Esophagus muscularis mucosa (tissue), 3 donors: ENCODE measurements around the gene GOLGA6B.

Source experiments
- CTCF ChIP-seq, 3 experiments: fragments of 200-600 bp in 2 of 3; fragments of 450-650 bp in 1 of 3; sonication (generic) in 2 of 3; IDR thresholded peaks; one replicate each; pipeline ENCODE4 v1.5.1; 2017 to 2019; ENCODE audit warnings: antibody characterized with exemption in 3 of 3, mild to moderate bottlenecking in 2 of 3, moderate library complexity in 1 of 3
- POLR2A ChIP-seq: fragments of 450-650 bp; IDR thresholded peaks from one replicate; pipeline ENCODE4 v1.6.1; 2017; ENCODE audit warnings: antibody characterized with exemption, moderate library complexity, mild to moderate bottlenecking, low read depth
- POLR2AphosphoS5 ChIP-seq, 2 donors: sonication (generic); formaldehyde crosslinking; IDR thresholded peaks; one replicate each; pipeline ENCODE4 v1.6.1; 2017; ENCODE audit warnings: antibody characterized with exemption in 2 of 2

- no peak for TF ChIP-seq CTCF (IDR thresholded peaks at IDR 0.05)
- no peak for TF ChIP-seq POLR2A
- no peak for TF ChIP-seq POLR2AphosphoS5 (IDR thresholded peaks at IDR 0.05)
Measured at GRCh38 chr15:72698938-72699337, 44.4 kb downstream of the GOLGA6B start.
